ENCODE measurements around the gene ADAMTS3.

Gene ADAMTS3

GRCh38 chr4:72536443-72536842 lies 32.6 kb downstream of the ADAMTS3 start:
- in situ Hi-C loops (cut with MboI; ENCODE audit: low sequenced_read_pairs, unreplicated experiment): no loop called here
- no peak for TF ChIP-seq CTCF (IDR thresholded peaks at IDR 0.05; ENCODE audit: borderline replicate concordance, control extremely low read depth, extremely low read depth, insufficient read depth, missing control alignments)
- no peak for DNase-seq (ENCODE audit: low spot score)

- DNase-seq (ENCODE audit: low spot score): no peak
- TF ChIP-seq CTCF (IDR thresholded peaks at IDR 0.05; ENCODE audit: borderline replicate concordance, control extremely low read depth, extremely low read depth, insufficient read depth, missing control alignments): no peak
- in situ Hi-C loops (cut with MboI; ENCODE audit: low sequenced_read_pairs, unreplicated experiment): no loop called here
Measured at GRCh38 chr4:72531768-72532290, 37.2 kb downstream of the ADAMTS3 start.

GRCh38 chr4:72531322-72531721 lies 37.7 kb downstream of the ADAMTS3 start:
- no peak for DNase-seq (ENCODE audit: low spot score)
- no peak for TF ChIP-seq CTCF (IDR thresholded peaks at IDR 0.05; ENCODE audit: borderline replicate concordance, control extremely low read depth, extremely low read depth, insufficient read depth, missing control alignments)
- in situ Hi-C loops (cut with MboI; ENCODE audit: low sequenced_read_pairs, unreplicated experiment): no loop called here

- in situ Hi-C loops (cut with MboI; ENCODE audit: low sequenced_read_pairs, unreplicated experiment): no loop called here
- TF ChIP-seq CTCF (IDR thresholded peaks at IDR 0.05; ENCODE audit: borderline replicate concordance, control extremely low read depth, extremely low read depth, insufficient read depth, missing control alignments): no peak
- DNase-seq (ENCODE audit: low spot score): no peak
Measured at GRCh38 chr4:72529148-72529822, 39.7 kb downstream of the ADAMTS3 start.

- no peak for TF ChIP-seq CTCF (IDR thresholded peaks at IDR 0.05; ENCODE audit: borderline replicate concordance, control extremely low read depth, extremely low read depth, insufficient read depth, missing control alignments)
- in situ Hi-C loops (cut with MboI; ENCODE audit: low sequenced_read_pairs, unreplicated experiment): no loop called here
- DNase-seq (ENCODE audit: low spot score): no peak
Measured at GRCh38 chr4:72527038-72527646, 41.9 kb downstream of the ADAMTS3 start.

- no peak for DNase-seq (ENCODE audit: low spot score)
- TF ChIP-seq CTCF (IDR thresholded peaks at IDR 0.05; ENCODE audit: borderline replicate concordance, control extremely low read depth, extremely low read depth, insufficient read depth, missing control alignments): no peak
- in situ Hi-C loops (cut with MboI; ENCODE audit: low sequenced_read_pairs, unreplicated experiment): no loop called here
Measured at GRCh38 chr4:72525938-72526337, 43.1 kb downstream of the ADAMTS3 start.
